HEK293 (cell line): ENCODE measurements around the gene AGO3.

Source experiments
- BCL11A ChIP-seq: fragments of 450-650 bp; formaldehyde crosslinking; IDR thresholded peaks from 2 replicates; pipeline ENCODE4 v1.5.1; 2016; ENCODE audit warnings: low read depth, missing biosample characterization, missing genetic modification characterization
- GLI4 ChIP-seq: fragments of 450-650 bp; formaldehyde crosslinking; IDR thresholded peaks from 2 replicates; pipeline ENCODE4 v1.5.1; 2016; ENCODE audit warnings: missing biosample characterization, missing genetic modification characterization
- GLIS1 ChIP-seq: fragments of 450-650 bp; formaldehyde crosslinking; IDR thresholded peaks from 2 replicates; pipeline ENCODE4 v1.5.1; 2016; ENCODE audit warnings: missing biosample characterization, missing genetic modification characterization
- GLIS2 ChIP-seq: fragments of 450-650 bp; formaldehyde crosslinking; IDR thresholded peaks from 2 replicates; pipeline ENCODE4 v1.5.1; 2016; ENCODE audit warnings: missing biosample characterization, missing genetic modification characterization
- KLF7 ChIP-seq: fragments of 450-650 bp; formaldehyde crosslinking; IDR thresholded peaks from 2 replicates; pipeline ENCODE4 v1.5.1; 2016; ENCODE audit warnings: missing biosample characterization, missing genetic modification characterization, borderline replicate concordance
- MZF1 ChIP-seq: fragments of 450-650 bp; formaldehyde crosslinking; IDR thresholded peaks from 2 replicates; pipeline ENCODE4 v1.5.1; 2017; ENCODE audit warnings: missing biosample characterization, missing genetic modification characterization, borderline replicate concordance
- PATZ1 ChIP-seq: fragments of 450-650 bp; formaldehyde crosslinking; IDR thresholded peaks from 2 replicates; pipeline ENCODE4 v1.5.1; 2016; ENCODE audit warnings: missing biosample characterization, missing genetic modification characterization
- PRDM1 ChIP-seq: fragments of 450-650 bp; formaldehyde crosslinking; IDR thresholded peaks from 2 replicates; pipeline ENCODE4; 2016; ENCODE audit warnings: missing biosample characterization, missing genetic modification characterization
- ZBTB21 ChIP-seq: fragments of 450-650 bp; formaldehyde crosslinking; IDR thresholded peaks from 2 replicates; pipeline ENCODE4 v1.5.1; 2017; ENCODE audit warnings: missing biosample characterization, missing genetic modification characterization
- ZBTB8A ChIP-seq: fragments of 450-650 bp; formaldehyde crosslinking; IDR thresholded peaks from 2 replicates; pipeline ENCODE4 v1.5.1; 2016; ENCODE audit warnings: missing biosample characterization, missing genetic modification characterization
- ZIC2 ChIP-seq: fragments of 450-650 bp; formaldehyde crosslinking; IDR thresholded peaks from 2 replicates; pipeline ENCODE4 v1.5.1; 2016; ENCODE audit warnings: missing biosample characterization, missing genetic modification characterization
- ZNF10 ChIP-seq: fragments of 450-650 bp; formaldehyde crosslinking; IDR thresholded peaks from 2 replicates; pipeline ENCODE4 v1.5.1; 2017; ENCODE audit warnings: missing biosample characterization, missing genetic modification characterization
- ZNF155 ChIP-seq: fragments of 450-650 bp; formaldehyde crosslinking; IDR thresholded peaks from 2 replicates; pipeline ENCODE4 v1.5.1; 2016; ENCODE audit warnings: missing biosample characterization, missing genetic modification characterization
- ZNF169 ChIP-seq: fragments of 450-650 bp; formaldehyde crosslinking; IDR thresholded peaks from 2 replicates; pipeline ENCODE4 v1.5.1; 2016; ENCODE audit warnings: missing biosample characterization, missing genetic modification characterization
- ZNF184 ChIP-seq: fragments of 450-650 bp; IDR thresholded peaks from 2 replicates; pipeline ENCODE4 v1.5.1; 2018; ENCODE audit warnings: missing biosample characterization, mild to moderate bottlenecking, missing genetic modification characterization
- ZNF311 ChIP-seq: fragments of 450-650 bp; formaldehyde crosslinking; IDR thresholded peaks from 2 replicates; pipeline ENCODE4 v1.5.1; 2017; ENCODE audit warnings: missing biosample characterization, missing genetic modification characterization, borderline replicate concordance
- ZNF510 ChIP-seq: fragments of 450-650 bp; formaldehyde crosslinking; IDR thresholded peaks from 2 replicates; pipeline ENCODE4 v1.5.1; 2018; ENCODE audit warnings: mild to moderate bottlenecking, missing genetic modification characterization, missing biosample characterization; ENCODE audit not compliant: insufficient replicate concordance
- ZNF558 ChIP-seq: fragments of 450-650 bp; formaldehyde crosslinking; IDR thresholded peaks from 2 replicates; pipeline ENCODE4 v1.5.1; 2016; ENCODE audit warnings: missing biosample characterization, missing genetic modification characterization
- ZNF585B ChIP-seq: fragments of 450-650 bp; formaldehyde crosslinking; IDR thresholded peaks from 2 replicates; pipeline ENCODE4 v1.5.1; 2016; ENCODE audit warnings: missing biosample characterization, missing genetic modification characterization
- ZNF596 ChIP-seq: fragments of 450-650 bp; IDR thresholded peaks from 2 replicates; pipeline ENCODE4 v1.5.0; 2018; ENCODE audit warnings: missing biosample characterization, mild to moderate bottlenecking, missing genetic modification characterization, moderate library complexity
- ZNF654 ChIP-seq: fragments of 450-650 bp; formaldehyde crosslinking; IDR thresholded peaks from 2 replicates; pipeline ENCODE4 v1.5.1; 2016; ENCODE audit warnings: low read depth, missing biosample characterization, missing genetic modification characterization
- ZSCAN16 ChIP-seq: fragments of 450-650 bp; formaldehyde crosslinking; IDR thresholded peaks from 2 replicates; pipeline ENCODE4 v1.5.1; 2016; ENCODE audit warnings: missing biosample characterization, missing genetic modification characterization
- TF ChIP-seq, protein P1 (sequence below): fragments of 450-650 bp; formaldehyde crosslinking; IDR thresholded peaks from 2 replicates; pipeline ENCODE4; 2016; ENCODE audit warnings: missing biosample characterization, missing genetic modification characterization
- TF ChIP-seq, protein P2 (sequence below): fragments of 450-650 bp; formaldehyde crosslinking; IDR thresholded peaks from 2 replicates; pipeline ENCODE4 v1.5.1; 2016; ENCODE audit warnings: missing biosample characterization, missing genetic modification characterization
- TF ChIP-seq, protein P3 (sequence below): fragments of 450-650 bp; formaldehyde crosslinking; IDR thresholded peaks from 2 replicates; pipeline ENCODE4 v1.5.1; 2016; ENCODE audit warnings: missing biosample characterization, missing genetic modification characterization
- TF ChIP-seq, protein P4 (sequence below): fragments of 450-650 bp; formaldehyde crosslinking; IDR thresholded peaks from 2 replicates; pipeline ENCODE4 v1.5.1; 2016; ENCODE audit warnings: missing biosample characterization, missing genetic modification characterization

The AGO3 gene

DNA sequence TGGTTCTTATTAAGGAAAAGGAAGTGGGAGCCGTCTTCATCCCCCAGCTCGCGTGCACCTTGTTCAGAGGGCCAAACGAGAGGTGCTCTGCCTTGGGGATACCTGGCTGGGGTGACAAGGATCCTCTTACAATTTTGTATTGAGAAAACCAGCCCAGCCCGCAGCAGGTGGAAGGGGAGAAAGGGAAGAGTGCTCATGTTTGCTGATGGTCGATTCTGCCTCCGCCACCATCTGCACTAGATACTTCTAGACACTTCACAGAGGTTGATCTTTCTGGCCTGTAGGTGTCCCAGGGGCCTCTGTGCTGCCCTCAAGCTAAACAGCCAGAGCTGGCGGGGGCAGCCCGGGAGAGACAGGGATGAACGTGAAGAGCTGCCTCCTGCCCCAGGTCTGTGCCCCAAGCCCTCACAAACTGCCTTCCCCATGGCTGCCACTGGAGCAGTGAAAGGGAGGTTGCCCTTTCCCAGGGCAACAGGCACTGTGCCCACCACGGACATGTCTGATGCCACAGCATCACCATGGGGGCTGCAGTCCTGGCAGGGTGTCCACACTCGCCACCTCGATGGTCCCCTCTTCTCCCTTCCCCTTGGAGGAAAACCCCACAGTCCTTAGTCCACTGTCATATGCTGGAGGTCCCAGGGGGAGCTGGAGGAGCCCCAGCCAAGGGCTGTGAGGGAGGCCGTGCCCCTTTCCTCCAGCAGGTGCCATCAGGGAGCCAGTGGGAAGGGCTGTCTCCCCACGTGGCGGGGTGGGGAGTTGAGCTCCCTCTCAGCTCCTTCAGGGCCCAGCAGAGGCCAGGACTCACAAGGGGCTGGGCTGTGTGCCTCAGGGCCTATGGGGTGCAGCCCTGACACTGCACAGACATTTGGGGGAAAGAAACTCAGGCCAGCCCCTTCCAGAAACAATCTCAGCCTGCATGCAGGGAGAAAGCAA, 165.9 kb downstream of the AGO3 start (continued):
- TF ChIP-seq KLF7 (tag by site-specific recombination) (no peak), ZNF155 (no peak), ZNF558 (no peak), PRDM1 (no peak), MZF1 (tag by site-specific recombination) (no peak), ZNF596 (tag by site-specific recombination) (no peak), ZBTB21 (tag by site-specific recombination) (no peak), GLI4 (no peak), BCL11A (tag by site-specific recombination) (no peak), ZNF184 (tag by site-specific recombination) (no peak), ZNF169 (no peak), GLIS2 (peak; percentile 72), PATZ1 (no peak), ZIC2 (tag by site-specific recombination) (peak; percentile 49), ZNF311 (tag by site-specific recombination) (no peak), ZNF585B (no peak), ZNF654 (tag by site-specific recombination) (peak; percentile 13; the same call in 1 of the 2 replicates), ZNF510 (tag by site-specific recombination) (no peak), GLIS1 (tag by site-specific recombination) (peak; percentile 50), ZSCAN16 (tag by site-specific recombination) (no peak), ZBTB8A (tag by site-specific recombination) (no peak; the same call in 1 of the 2 replicates), ZNF10 (tag by site-specific recombination) (no peak)
- TF ChIP-seq, protein P1, sequence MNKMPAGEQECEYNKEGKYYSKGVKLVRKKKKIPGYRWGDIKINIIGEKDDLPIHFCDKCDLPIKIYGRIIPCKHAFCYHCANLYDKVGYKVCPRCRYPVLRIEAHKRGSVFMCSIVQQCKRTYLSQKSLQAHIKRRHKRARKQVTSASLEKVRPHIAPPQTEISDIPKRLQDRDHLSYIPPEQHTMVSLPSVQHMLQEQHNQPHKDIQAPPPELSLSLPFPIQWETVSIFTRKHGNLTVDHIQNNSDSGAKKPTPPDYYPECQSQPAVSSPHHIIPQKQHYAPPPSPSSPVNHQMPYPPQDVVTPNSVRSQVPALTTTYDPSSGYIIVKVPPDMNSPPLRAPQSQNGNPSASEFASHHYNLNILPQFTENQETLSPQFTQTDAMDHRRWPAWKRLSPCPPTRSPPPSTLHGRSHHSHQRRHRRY = no peak
- TF ChIP-seq, protein P2, sequence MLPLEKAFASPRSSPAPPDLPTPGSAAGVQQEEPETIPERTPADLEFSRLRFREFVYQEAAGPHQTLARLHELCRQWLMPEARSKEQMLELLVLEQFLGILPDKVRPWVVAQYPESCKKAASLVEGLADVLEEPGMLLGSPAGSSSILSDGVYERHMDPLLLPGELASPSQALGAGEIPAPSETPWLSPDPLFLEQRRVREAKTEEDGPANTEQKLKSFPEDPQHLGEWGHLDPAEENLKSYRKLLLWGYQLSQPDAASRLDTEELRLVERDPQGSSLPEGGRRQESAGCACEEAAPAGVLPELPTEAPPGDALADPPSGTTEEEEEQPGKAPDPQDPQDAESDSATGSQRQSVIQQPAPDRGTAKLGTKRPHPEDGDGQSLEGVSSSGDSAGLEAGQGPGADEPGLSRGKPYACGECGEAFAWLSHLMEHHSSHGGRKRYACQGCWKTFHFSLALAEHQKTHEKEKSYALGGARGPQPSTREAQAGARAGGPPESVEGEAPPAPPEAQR (tag by site-specific recombination) = no peak
- TF ChIP-seq, protein P3, sequence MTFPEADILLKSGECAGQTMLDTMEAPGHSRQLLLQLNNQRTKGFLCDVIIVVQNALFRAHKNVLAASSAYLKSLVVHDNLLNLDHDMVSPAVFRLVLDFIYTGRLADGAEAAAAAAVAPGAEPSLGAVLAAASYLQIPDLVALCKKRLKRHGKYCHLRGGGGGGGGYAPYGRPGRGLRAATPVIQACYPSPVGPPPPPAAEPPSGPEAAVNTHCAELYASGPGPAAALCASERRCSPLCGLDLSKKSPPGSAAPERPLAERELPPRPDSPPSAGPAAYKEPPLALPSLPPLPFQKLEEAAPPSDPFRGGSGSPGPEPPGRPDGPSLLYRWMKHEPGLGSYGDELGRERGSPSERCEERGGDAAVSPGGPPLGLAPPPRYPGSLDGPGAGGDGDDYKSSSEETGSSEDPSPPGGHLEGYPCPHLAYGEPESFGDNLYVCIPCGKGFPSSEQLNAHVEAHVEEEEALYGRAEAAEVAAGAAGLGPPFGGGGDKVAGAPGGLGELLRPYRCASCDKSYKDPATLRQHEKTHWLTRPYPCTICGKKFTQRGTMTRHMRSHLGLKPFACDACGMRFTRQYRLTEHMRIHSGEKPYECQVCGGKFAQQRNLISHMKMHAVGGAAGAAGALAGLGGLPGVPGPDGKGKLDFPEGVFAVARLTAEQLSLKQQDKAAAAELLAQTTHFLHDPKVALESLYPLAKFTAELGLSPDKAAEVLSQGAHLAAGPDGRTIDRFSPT (tag by site-specific recombination) = 0 out of 2 replicates have a peak, but pooled peaks have one; percentile 41
- TF ChIP-seq, protein P4, sequence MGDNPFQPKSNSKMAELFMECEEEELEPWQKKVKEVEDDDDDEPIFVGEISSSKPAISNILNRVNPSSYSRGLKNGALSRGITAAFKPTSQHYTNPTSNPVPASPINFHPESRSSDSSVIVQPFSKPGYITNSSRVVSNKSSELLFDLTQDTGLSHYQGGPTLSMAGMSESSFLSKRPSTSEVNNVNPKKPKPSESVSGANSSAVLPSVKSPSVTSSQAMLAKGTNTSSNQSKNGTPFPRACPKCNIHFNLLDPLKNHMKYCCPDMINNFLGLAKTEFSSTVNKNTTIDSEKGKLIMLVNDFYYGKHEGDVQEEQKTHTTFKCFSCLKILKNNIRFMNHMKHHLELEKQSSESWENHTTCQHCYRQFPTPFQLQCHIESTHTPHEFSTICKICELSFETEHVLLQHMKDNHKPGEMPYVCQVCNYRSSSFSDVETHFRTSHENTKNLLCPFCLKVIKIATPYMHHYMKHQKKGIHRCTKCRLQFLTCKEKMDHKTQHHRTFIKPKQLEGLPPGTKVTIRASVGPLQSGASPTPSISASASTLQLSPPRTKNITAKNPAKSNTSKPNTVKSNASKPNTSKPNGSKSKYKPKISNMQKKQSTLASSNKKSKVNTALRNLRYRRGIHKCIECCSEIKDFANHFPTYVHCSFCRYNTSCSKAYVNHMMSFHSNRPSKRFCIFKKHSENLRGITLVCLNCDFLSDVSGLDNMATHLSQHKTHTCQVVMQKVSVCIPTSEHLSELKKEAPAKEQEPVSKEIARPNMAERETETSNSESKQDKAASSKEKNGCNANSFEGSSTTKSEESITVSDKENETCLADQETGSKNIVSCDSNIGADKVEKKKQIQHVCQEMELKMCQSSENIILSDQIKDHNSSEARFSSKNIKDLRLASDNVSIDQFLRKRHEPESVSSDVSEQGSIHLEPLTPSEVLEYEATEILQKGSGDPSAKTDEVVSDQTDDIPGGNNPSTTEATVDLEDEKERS (tag by site-specific recombination) = no peak
